ENCODE data around the gene SDCBP2. TPM values are rescaled to one million over a fixed set of nuclear protein-coding genes. Genes with fewer than 3 reads are reported as not detected.

Gene SDCBP2
- total RNA-seq, 1 experiment from 2014 or later: 4.9 TPM

DNA sequence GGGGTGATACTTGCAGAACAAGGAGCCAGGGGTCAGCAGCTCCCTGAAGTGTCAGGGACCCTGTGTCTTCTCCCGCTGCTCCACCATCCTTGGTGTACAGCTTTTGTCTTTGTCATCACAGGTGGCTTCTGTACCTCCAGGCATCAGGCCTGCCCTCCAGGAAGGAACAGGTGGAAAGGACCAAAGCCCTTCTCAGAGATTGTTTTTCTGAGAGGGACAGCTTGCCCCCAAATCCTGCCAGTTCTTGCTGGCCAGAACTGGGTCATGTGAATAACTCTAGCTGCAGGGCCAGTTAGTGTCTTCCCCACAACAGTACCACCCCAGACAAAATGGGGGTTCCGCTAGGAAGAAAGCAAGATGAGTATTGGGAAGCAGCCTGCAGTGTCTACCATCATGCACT lies 31.5 kb downstream of the SDCBP2 start:
- Histone ChIP-seq H3K36me3 (no peaks in the 10 kb centered on the region), H3K9me3 (no peaks in the 10 kb centered on the region), H3K27me3 (no peaks in the 10 kb centered on the region), H3K4me3 (no peak overlapping the region)
- no peak for DNase-seq

DNA sequence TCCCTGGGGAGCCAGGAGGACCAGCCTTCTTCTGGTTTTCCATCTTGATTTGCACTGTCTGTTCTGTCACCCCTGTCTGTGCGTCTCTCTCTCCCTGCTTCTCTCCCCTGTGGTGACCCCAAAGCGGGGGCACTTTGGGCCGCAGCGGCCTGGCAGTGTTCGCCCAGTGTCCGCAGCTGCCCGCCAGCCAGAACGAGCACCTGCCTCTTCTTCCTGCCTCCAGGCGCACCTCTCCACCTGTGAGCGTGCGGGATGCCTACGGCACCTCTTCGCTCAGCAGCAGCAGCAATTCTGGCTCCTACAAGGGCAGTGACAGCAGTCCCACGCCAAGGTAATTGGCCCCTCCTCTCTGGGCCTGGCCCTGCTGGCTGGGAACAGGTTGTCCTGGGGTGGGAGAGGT lies 32.0 kb downstream of the SDCBP2 start:
- H3K4me3 ChIP-seq: no peak overlapping the region
- H3K9me3 ChIP-seq: no peaks in the 10 kb centered on the region
- no peak for DNase-seq
- no peaks in the 10 kb centered on the region for H3K36me3 ChIP-seq
- H3K27me3 ChIP-seq: no peaks in the 10 kb centered on the region

DNA sequence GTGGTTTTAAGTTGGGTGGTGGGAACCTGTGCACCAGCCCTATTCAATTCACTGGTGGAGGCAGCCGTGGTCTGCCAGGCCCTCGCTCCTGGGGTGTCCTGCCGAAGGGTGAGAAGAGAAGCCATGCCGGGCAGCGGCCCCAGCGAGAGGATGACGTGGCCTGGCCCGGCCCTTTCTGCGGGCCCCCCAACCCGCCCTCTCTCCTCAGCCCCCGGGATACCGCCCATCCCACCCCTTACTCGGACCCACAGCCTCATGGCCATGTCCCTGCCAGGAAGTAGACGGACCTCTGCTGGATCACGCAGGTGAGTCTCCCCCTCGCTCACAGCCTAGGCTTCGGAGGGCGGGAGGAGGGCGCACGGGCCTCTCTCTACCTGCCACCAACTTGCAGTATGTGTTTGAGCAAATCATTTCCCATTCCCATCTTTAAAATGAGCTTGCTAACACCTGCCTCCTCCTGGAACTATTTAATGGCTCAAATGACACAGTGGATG lies 32.8 kb downstream of the SDCBP2 start:
- H3K27me3 ChIP-seq: no peaks in the 10 kb centered on the region
- H3K36me3 ChIP-seq: no peaks in the 10 kb centered on the region
- no peak overlapping the region for H3K4me3 ChIP-seq
- no peak for DNase-seq
- no peaks in the 10 kb centered on the region for H3K9me3 ChIP-seq

DNA sequence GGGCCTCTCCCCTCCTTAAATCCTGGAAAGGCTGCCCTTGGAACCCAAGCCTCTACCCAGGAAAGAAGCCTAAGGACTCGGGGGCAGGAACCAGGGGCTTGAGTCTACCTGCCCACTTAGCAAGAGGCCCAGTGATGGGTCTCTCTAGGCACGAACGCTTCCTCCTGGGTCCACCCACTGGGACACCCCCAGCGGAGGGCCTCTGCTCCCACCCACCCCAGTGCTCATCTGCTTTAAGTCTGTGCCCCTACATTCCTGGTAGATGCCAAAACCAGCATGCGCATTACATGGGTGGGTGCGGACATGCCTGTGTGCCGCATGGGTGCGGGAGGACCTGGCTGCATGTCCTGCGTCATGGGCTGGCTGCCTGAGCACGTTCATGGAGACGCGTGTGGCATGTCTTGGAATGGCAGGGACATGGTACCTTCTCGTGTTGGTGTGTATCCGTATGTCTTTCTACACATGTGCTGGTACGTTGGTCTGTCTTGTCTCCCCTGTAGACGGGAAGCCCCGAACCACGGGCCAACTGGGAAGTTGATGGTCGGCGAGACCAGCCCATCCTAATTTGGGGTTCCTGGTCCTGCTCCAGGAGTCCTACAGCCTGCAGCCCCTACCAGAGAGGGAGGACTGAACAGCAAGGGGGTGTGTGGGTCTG lies 33.5 kb downstream of the SDCBP2 start:
- Histone ChIP-seq H3K9me3 (no peaks in the 10 kb centered on the region), H3K4me3 (no peak overlapping the region), H3K27me3 (no peaks in the 10 kb centered on the region), H3K36me3 (no peaks in the 10 kb centered on the region)
- DNase-seq: no peak

DNA sequence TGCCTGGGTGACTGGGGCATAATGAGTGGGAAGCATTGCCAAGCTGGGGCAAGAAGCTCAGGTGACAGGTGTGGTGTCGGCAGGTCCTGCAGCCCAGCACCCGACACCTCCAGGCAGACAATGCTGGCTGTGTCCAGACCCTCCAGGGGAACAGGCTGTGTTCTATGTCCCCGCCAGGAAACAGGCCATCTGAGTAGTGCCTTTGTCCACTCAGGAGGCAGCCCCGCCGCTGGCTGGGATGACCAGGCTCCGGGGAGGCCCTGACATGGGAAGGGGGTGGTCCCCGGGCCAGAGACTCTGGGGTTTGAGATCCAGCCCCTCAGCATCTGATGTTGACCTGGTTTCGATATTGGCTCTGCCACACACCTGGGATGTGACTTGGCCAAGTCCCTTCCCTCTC lies 34.4 kb downstream of the SDCBP2 start:
- Histone ChIP-seq H3K36me3 (no peaks in the 10 kb centered on the region), H3K9me3 (no peaks in the 10 kb centered on the region), H3K4me3 (no peak overlapping the region), H3K27me3 (no peaks in the 10 kb centered on the region)
- no peak for DNase-seq

DNA sequence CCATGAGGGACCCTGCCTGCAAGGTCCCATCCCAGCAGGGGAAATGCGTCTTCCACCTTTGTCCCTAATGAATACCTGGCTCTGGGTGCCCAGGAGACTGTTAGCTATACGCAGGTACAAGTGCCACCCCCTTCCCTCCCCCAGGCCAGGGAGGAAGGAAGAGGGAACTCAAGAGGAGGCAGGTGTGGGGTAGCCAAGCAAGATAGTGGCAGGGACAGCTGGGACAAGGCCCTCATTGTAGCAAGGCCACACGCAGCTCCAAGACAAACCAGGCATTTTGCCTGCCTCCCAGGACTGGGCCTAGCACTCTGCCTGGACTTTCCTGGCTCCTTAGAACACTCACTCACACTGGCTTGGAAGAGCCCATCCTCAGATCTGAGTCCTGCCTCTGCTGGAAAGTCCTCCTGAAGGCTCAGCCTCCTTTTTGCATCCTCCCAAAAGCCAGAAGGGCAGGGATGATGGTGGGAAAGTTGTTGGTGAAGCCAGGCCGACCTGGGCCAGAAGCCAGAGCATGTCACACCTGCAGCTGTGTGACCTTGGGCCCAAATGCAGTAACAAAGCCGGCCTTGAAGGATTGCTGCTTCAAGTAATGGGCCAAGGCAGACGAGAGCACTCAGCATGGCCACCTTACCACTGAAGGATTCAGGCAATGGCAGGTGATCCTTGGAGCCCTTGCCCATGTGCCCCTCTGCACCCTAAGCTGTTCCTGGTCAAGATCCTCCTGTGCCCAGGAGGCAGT lies 35.1 kb downstream of the SDCBP2 start:
- Histone ChIP-seq H3K4me3 (no peak overlapping the region), H3K27me3 (no peaks in the 10 kb centered on the region), H3K36me3 (no peaks in the 10 kb centered on the region), H3K9me3 (no peaks in the 10 kb centered on the region)
- DNase-seq: no peak

DNA sequence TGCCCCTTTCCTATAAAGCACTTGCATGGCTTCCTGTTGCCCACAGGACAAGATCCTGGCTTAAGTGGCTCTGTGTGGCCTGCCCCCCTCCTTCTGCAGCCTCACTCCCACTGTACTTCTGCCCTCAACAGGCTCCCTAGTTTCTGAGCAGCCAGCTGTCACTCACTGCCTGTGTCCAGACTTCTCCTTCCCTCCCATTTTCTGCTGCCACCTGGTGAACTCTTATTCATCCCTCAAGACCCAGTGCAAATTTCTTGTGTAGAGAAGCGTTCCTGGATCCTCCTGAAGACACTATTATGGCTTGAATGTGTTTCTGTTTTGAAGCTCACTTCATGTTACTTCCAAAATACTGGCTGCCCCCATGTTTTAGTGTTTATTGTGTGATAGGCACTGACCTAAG lies 36.3 kb downstream of the SDCBP2 start:
- H3K36me3 ChIP-seq: no peaks in the 10 kb centered on the region
- DNase-seq: no peak
- no peaks in the 10 kb centered on the region for H3K9me3 ChIP-seq
- H3K4me3 ChIP-seq: no peak overlapping the region
- no peaks in the 10 kb centered on the region for H3K27me3 ChIP-seq

DNA sequence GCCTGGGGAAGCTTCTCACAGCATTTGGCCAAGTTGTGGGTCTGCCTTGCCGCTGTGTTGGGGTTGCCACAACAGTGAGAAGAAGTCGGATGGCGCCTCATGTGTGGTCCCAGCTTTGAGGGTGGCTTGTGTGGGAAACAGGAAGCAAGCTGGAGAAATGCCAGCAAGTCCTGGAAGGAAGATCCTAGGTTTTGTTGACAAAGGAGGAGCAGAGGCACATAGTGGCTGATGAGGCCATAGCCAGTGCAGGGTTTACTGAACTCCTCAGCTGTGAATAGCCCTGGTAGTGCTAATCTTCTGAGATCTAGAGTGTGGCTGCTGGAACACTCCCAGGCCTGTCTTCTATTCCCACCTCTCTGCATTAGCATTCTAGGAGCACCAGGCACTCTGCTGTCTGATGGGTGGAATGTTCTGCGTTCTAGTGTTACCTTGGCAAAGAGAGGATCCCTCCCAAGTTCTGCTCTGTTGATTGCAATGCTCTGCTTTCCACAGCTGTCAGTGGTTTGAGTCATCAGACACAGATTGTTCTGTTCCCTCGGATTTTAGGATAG lies 37.7 kb downstream of the SDCBP2 start:
- no peaks in the 10 kb centered on the region for H3K36me3 ChIP-seq
- no peak overlapping the region for H3K4me3 ChIP-seq
- H3K27me3 ChIP-seq: no peaks in the 10 kb centered on the region
- no peak for DNase-seq
- no peaks in the 10 kb centered on the region for H3K9me3 ChIP-seq

DNA sequence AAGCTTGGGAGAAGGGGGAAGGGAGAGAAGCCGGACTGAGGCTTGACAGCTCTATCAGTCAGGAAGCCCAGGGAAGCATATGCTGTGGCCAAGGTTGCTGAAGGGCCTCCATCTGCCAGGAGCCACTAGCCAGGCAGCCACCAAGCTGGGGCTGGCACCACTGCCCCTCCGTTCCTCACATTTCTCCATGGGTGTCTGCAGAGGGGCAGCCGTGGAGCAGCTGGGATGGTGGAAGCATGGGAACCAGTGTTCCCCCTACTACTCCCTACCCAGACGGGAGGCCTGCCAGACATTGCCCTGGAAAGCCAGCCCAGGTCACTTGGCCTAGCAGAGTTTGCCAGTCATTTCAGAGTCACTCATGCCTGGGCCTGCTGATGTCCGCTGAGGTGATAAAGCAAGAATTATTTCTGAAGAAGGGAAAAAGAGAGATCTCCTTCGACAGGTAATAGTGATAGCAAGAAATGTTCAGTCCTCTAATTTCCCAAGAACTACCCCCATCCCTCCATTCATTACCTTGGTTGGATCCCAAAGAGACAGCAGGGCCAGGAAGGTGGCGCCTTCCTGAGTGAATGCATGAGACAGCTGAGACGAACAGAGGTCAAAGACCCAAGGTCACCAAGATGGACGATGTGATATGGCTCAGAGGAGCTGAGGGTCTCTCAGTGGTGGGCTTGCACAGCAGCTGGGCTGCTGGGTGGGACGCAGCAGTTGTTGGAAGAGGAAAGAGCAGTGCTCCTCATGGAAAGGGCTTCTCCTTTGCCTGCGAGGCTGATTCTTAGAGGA lies 41.0 kb downstream of the SDCBP2 start:
- no peaks in the 10 kb centered on the region for H3K27me3 ChIP-seq
- no peak overlapping the region for H3K4me3 ChIP-seq
- H3K36me3 ChIP-seq: no peaks in the 10 kb centered on the region
- DNase-seq: no peak
- no peaks in the 10 kb centered on the region for H3K9me3 ChIP-seq

DNA sequence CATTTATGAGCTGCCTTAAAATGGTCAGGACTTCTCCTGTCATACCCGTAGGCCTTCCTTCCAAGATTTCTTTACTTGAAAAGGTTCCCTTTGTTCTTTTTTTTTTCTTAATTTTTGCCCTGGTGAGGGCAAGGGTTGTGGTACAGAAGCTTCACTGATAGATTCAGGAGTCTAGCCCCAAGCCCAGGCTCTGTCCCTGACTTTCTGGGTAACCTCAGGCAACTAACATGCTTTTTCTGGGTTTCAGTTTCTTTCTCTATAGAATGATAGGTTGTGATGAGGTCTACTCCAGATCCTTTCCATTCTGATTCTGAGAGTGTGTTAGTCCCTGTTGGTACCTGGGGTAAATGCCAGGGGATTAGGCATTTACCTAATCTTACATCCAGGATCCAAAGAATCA lies 41.6 kb downstream of the SDCBP2 start:
- Histone ChIP-seq H3K36me3 (no peaks in the 10 kb centered on the region), H3K27me3 (no peaks in the 10 kb centered on the region), H3K4me3 (no peak overlapping the region), H3K9me3 (no peaks in the 10 kb centered on the region)
- no peak for DNase-seq

DNA sequence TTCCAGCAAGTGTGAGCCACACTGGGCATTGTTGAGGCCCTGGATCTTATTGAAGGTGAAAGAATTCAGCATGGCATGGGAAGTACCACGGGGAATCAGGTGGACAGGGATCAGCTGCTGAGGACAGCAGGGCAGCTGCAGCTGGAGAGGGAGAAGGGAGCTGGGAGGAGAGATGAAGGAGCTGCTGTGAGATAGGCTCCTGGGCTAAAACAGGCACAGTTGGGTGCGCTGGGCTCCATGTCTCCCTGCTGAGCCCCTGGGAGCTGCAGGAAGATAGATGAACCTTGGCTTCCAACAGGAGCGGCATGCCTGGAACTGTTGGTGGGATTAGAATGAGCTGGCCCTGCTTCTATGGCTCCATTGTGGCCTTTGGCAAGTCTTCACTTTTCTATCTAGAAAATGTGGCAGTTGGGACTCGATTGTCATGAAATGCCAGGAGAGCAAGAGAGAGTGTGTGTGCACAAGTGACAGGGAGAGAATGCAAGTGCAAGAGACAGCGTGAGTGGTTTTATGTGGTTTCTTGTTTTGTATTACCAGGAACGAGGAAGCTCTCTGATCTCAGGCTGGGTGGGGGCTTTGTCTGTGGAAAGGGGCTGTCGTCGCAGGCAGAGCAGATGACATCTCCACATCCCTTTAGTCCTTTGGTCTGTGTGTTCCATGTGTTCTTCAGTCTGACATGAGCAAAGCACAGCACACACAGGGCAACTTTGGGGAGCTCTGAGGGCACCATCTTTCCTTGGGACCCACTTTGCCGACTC lies 42.5 kb downstream of the SDCBP2 start:
- no peak for DNase-seq
- no peaks in the 10 kb centered on the region for H3K27me3 ChIP-seq
- H3K36me3 ChIP-seq: no peaks in the 10 kb centered on the region
- H3K9me3 ChIP-seq: no peaks in the 10 kb centered on the region
- no peak overlapping the region for H3K4me3 ChIP-seq

DNA sequence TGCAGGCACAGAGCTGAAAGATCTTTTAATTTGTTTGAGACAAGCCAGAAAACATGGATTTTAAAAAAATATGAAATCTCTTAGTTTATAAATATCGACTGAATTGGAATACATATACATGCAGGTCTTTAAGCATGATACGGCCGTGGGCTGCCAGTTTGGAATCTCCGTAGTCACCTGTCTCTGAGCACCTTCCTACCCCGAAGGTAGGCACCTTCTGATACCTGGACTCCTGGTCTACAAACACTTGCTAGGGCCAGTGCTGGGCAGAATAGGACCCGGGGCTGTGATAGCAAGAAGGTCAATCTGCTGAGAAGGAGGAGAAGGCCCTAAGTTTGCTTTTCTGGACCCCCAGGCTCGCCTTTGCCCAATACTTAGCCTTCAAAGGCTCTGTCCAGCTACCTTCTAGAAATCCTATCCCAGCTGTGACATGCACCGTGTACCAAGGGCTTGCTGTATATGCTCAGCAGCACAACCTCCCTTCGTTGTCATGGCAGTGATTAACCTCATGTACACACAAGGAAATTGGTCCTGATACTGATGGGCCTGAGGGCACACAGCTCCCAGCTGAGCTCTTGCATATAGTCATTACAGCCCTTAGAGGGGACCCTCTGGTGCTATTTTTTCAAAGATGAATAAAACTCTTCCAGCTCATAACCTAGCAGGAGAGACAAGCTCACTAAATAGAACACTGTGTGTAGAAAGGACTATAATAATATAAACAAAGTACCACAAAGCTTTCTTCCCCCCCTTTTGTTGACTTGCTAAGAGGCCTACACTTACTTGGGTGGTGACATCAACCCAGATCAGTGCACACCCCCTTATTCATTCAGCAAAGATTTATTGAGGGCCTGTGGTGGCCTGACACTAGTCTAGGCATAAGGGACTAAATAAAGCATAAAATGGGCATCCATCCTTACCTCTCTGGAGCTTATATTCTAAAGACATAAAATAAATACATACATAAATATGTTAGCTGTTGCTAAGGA lies 45.1 kb downstream of the SDCBP2 start:
- no peak for DNase-seq
- no peaks in the 10 kb centered on the region for H3K9me3 ChIP-seq
- H3K27me3 ChIP-seq: no peaks in the 10 kb centered on the region

DNA sequence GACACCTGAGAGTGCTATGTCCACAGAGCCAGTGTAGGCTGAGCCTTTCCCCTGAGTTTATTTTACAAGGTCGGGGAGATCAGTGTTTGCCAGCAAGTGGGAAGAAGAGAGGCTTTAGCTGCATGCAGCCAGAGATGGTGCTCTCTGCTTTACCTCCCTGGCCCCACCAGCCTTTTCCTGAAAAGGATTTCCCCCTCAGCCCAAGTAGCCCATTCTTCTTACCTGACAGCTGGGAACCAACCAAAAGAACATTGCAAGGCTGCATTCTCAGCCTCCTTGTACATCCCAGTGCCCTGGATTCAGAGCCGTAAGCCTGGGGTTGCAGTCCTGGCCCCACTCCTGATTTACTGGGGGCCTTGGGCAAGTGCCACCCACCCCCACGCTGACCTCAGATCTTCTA lies 46.0 kb downstream of the SDCBP2 start:
- no peak for DNase-seq
- Histone ChIP-seq H3K27me3 (no peaks in the 10 kb centered on the region), H3K4me3 (no peak overlapping the region), H3K9me3 (no peaks in the 10 kb centered on the region), H3K36me3 (no peaks in the 10 kb centered on the region)

More for the DNA sequence above, 45.1 kb downstream of the SDCBP2 start:
- Histone ChIP-seq H3K36me3 (no peaks in the 10 kb centered on the region), H3K4me3 (no peak overlapping the region)

DNA sequence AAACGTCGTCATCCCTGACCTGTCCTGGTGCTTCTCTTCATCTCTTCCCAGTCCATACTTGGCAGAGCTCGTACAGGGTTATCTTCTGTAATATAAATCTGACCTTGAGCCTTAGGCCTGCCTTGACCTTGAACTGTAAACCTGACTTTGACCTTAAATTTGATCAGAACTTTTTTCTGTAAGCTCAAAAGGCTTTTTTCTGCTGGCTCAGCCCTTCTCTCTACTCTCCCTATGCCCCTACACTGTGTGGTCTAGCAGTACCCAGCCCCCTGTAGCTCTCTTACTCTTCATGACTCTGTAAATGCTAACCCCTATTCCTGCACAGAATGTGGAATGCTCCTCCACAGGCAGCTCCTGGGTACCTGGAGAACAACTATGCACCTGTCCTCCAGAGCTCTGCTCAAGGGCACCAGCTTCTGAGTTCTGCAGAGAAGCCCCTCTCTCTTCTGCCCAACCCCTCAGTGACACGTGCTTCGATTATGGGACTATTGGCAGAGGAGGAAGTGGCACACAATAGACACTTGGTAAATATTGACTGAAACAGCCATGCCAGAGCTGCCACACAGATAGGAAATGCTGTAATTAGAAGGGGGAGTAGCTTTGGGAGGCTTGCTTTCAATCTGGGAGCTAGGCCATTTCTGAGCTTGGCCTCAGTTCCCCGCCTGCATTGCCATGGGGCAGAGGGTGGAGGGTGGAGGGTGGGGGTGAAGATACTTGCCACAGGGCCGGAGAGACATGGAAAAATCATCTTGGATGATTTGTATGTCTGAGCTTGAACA lies 47.5 kb downstream of the SDCBP2 start:
- no peak overlapping the region for H3K4me3 ChIP-seq
- no peak for DNase-seq
- H3K27me3 ChIP-seq: no peaks in the 10 kb centered on the region
- no peaks in the 10 kb centered on the region for H3K36me3 ChIP-seq
- no peaks in the 10 kb centered on the region for H3K9me3 ChIP-seq
